Smooth muscle cell (in vitro differentiated cells): Measurements from ENCODE around the gene TMOD1. TPM values are rescaled to one million over a fixed set of nuclear protein-coding genes. Genes with fewer than 3 reads are reported as not detected.

Experiments used
- DNase-seq: peaks from one replicate; lab custom pipeline; 2025; ENCODE audit not compliant: unreplicated experiment; lab: John Stamatoyannopoulos, UW
- H2AFZ ChIP-seq: fragments of 200-600 bp; sonication (generic); 2 replicates; pipeline ENCODE4 v1.6.0; 2016; ENCODE audit warnings: antibody characterized with exemption, low read depth, mild to moderate bottlenecking
- H3F3A ChIP-seq: fragments of 200-600 bp; sonication (generic); 2 replicates; pipeline ENCODE4 v1.6.0; 2017; ENCODE audit warnings: antibody characterized with exemption, low read depth
- H3K27ac ChIP-seq: fragments of 200-600 bp; sonication (generic); 2 replicates; pipeline ENCODE4 v1.5.1; 2016; ENCODE audit warnings: low read depth, mild to moderate bottlenecking
- H3K27me3 ChIP-seq: fragments of 200-600 bp; sonication (generic); 2 replicates; pipeline ENCODE4 v1.6.1; 2016; ENCODE audit warnings: low read depth, mild to moderate bottlenecking
- H3K36me3 ChIP-seq: fragments of 200-600 bp; sonication (generic); 2 replicates; pipeline ENCODE4 v1.5.1; 2016; ENCODE audit warnings: low read depth
- H3K4me1 ChIP-seq: fragments of 200-600 bp; sonication (generic); 2 replicates; pipeline ENCODE4 v1.5.1; 2016; ENCODE audit warnings: low read depth
- H3K4me2 ChIP-seq: fragments of 200-600 bp; sonication (generic); 2 replicates; pipeline ENCODE4 v1.6.0; 2016; ENCODE audit warnings: mild to moderate bottlenecking
- H3K4me3 ChIP-seq: fragments of 200-600 bp; sonication (generic); 2 replicates; pipeline ENCODE4 v1.5.1; 2016; ENCODE audit warnings: mild to moderate bottlenecking
- H3K79me2 ChIP-seq: fragments of 200-600 bp; sonication (generic); 2 replicates; pipeline ENCODE4 v1.6.0; 2016; ENCODE audit warnings: low read depth, mild to moderate bottlenecking
- H3K9ac ChIP-seq: fragments of 200-600 bp; sonication (generic); 2 replicates; pipeline ENCODE4 v1.6.0; 2016; ENCODE audit warnings: low read depth
- H3K9me3 ChIP-seq: fragments of 200-600 bp; sonication (generic); replicated peaks from 2 replicates; pipeline ENCODE4 v1.5.1; 2016; ENCODE audit warnings: low read depth
- H4K20me1 ChIP-seq: fragments of 200-600 bp; sonication (generic); 2 replicates; pipeline ENCODE4 v1.6.0; 2016; ENCODE audit warnings: low read depth
- CTCF ChIP-seq: fragments of 200-600 bp; sonication (generic); IDR thresholded peaks from 2 replicates; pipeline ENCODE4 v1.5.1; 2017; ENCODE audit warnings: borderline replicate concordance, mild to moderate bottlenecking, antibody characterized with exemption; ENCODE audit not compliant: insufficient read depth, poor library complexity, severe bottlenecking
- WGBS: methylation state at CpG from one replicate; pipeline ENCODE4 v1.1.7; 2016; ENCODE audit warnings: low lambda C conversion rate; 5-methylcytosine and 5-hydroxymethylcytosine counted together
- polyA plus RNA-seq: library from polyadenylated mRNA; unstranded; fragments of >200 nt; fragmentation: Nextera tagmentation; extraction: Ambion mirVana; gene quantifications from 2 replicates; pipeline ENCODE4 v1.2.1, GENCODE V29; 2016
- total RNA-seq: library from RNA; depleted of rRNA; stranded (reverse); fragments of >200 nt; gene quantifications from 2 replicates; pipeline ENCODE4 v1.2.3, GENCODE V29; 2014

The TMOD1 gene
- total and polyA plus RNA-seq, 2 experiments from 2014 or later, result 0.18 to 0.19 TPM

GRCh38 chr9:97473717-97474116 is 27.7 kb upstream of the TMOD1 start:
- Histone ChIP-seq H3K4me1 (no peaks in the 10 kb centered on the region), H3K36me3 (no peaks in the 10 kb centered on the region), H3K9me3 (no peaks in the 10 kb centered on the region), H4K20me1 (no peaks in the 10 kb centered on the region), H3K4me2 (no peak overlapping the region), H3K4me3 (no peak overlapping the region), H2AFZ (no peak overlapping the region), H3K79me2 (no peaks in the 10 kb centered on the region), H3K27me3 (no peaks in the 10 kb centered on the region), H3K9ac (no peak overlapping the region), H3F3A (no peaks in the 10 kb centered on the region), H3K27ac (no peak overlapping the region)
- TF ChIP-seq CTCF, result no peak
- no peak for DNase-seq
- 79% methylated on average over 3 of the region's 3 CpGs for WGBS

GRCh38 chr9:97474372-97474925 is 27.0 kb upstream of the TMOD1 start:
- DNase-seq, result no peak
- H3K4me1 ChIP-seq, result no peaks in the 10 kb centered on the region
- H3F3A ChIP-seq, result no peaks in the 10 kb centered on the region
- no peaks in the 10 kb centered on the region for H4K20me1 ChIP-seq
- no peaks in the 10 kb centered on the region for H3K27me3 ChIP-seq
- H2AFZ ChIP-seq, result no peak overlapping the region
- 76% methylated on average over 5 of the region's 5 CpGs for WGBS
- no peaks in the 10 kb centered on the region for H3K79me2 ChIP-seq
- no peaks in the 10 kb centered on the region for H3K9me3 ChIP-seq
- H3K27ac ChIP-seq, result no peak overlapping the region
- H3K4me2 ChIP-seq, result no peak overlapping the region
- no peak overlapping the region for H3K9ac ChIP-seq
- H3K36me3 ChIP-seq, result no peaks in the 10 kb centered on the region
- TF ChIP-seq CTCF, result no peak
- no peak overlapping the region for H3K4me3 ChIP-seq

- H4K20me1 ChIP-seq, result no peaks in the 10 kb centered on the region
- H3K79me2 ChIP-seq, result no peaks in the 10 kb centered on the region
- H3K9ac ChIP-seq, result no peak overlapping the region
- TF ChIP-seq CTCF, result no peak
- WGBS, result 71% methylated on average over 2 of the region's 2 CpGs
- H3K4me3 ChIP-seq, result no peak overlapping the region
- H3K27ac ChIP-seq, result no peak overlapping the region
- no peaks in the 10 kb centered on the region for H3K4me1 ChIP-seq
- H2AFZ ChIP-seq, result no peak overlapping the region
- no peaks in the 10 kb centered on the region for H3F3A ChIP-seq
- no peaks in the 10 kb centered on the region for H3K9me3 ChIP-seq
- no peak for DNase-seq
- no peak overlapping the region for H3K4me2 ChIP-seq
- H3K27me3 ChIP-seq, result no peaks in the 10 kb centered on the region
- no peaks in the 10 kb centered on the region for H3K36me3 ChIP-seq
Measured at GRCh38 chr9:97475059-97475458, 26.4 kb upstream of the TMOD1 start.

- no peaks in the 10 kb centered on the region for H4K20me1 ChIP-seq
- no peak for TF ChIP-seq CTCF
- H3K79me2 ChIP-seq, result no peaks in the 10 kb centered on the region
- 83% methylated on average over 3 of the region's 3 CpGs for WGBS
- H2AFZ ChIP-seq, result no peak overlapping the region
- no peaks in the 10 kb centered on the region for H3F3A ChIP-seq
- H3K27me3 ChIP-seq, result no peaks in the 10 kb centered on the region
- H3K27ac ChIP-seq, result no peak overlapping the region
- no peaks in the 10 kb centered on the region for H3K9me3 ChIP-seq
- no peak for DNase-seq
- no peaks in the 10 kb centered on the region for H3K36me3 ChIP-seq
- H3K9ac ChIP-seq, result no peak overlapping the region
- H3K4me3 ChIP-seq, result no peak overlapping the region
- no peak overlapping the region for H3K4me2 ChIP-seq
- H3K4me1 ChIP-seq, result no peaks in the 10 kb centered on the region
Measured at GRCh38 chr9:97478301-97478981, 23.0 kb upstream of the TMOD1 start.
